DMS114 treated with DMSO at 0.1 percent for 48 hours (cell line): ENCODE measurements around the gene PCSK5.

Experiments used
- DNase-seq: peaks from one replicate; lab custom pipeline; 2025; ENCODE audit not compliant: unreplicated experiment; lab: John Stamatoyannopoulos, UW

PCSK5 gene

DNA sequence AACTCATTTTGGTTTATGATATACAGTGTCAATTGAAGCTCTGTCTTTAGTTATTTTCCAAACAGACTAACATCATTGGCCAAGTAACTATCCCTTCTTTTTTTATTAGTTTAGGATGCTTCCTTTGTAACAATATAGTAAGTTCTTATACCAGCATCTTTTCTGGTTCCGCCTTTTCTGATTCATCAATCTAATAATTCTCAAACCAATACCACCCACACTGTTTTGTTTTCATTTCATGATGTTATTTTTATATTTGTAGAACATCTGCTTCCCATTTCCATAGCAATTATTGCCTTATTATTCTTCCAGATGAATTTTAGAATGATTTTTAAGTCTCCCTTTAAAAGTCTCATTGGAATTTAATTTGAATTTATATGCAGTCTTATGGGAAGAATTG, 285.7 kb downstream of the PCSK5 start:
- DNase-seq, result no peak

DNA sequence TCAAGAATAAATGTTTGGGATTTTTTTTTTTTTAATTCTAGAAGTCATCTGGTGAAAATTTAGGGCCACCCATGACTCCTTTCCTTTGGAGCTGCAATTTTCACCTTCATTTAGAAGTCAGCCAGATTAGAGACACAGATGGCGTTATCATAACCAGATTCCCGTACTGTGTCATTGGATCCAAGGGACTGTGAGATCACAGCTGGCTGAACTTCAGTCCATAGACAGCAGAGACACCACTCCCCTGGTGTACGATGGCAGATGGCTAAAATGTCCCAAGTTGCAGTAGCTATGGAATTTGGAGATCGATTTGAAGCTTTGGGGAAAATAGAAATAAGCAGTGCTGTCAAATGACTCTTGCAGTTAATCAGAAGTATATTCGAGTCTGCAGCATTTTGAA, 287.5 kb downstream of the PCSK5 start:
- no peak for DNase-seq

DNA sequence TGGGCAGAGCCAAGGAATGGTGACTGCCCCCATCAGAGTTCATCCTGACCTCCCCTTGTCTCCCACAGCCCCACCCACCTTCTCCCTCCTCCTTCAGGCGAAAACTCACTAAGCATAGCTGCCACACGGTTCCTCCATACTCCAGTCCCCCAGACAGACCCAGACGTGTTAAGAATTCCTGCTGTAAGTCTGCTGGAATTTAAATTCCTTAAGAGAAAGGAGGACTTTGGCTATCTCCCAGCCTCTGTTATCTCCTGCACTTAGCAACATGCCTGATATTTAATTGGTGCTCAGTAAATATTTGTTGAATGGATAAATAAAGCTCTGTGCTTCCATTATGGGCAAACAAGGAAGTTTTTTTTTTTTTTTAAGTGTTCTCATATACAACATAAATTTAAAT, 290.1 kb downstream of the PCSK5 start:
- DNase-seq, result no peak

DNA sequence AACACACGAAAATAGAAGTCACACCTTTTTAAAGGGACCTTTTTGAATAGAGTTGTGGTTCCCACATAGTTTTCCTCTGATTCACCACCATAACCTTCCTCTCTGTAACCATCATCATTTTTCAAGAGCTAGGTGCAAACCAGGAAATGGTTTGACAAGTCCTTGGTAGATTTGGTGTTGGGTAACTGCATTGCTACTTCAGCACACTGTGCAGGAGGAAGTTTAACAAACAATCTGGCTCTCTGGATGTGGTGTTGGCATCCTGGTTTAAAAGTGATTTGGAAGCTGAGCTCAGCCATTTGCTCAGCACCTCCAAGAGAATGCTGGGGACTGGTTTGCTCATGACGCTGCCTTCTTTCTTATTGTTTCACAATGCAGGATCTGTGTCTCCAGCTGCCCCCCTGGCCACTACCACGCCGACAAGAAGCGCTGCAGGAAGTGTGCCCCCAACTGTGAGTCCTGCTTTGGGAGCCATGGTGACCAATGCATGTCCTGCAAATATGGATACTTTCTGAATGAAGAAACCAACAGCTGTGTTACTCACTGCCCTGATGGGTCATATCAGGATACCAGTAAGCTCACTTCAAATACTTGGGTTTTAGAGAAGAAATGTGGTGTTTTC, 290.7 kb downstream of the PCSK5 start:
- DNase-seq, result no peak

DNA sequence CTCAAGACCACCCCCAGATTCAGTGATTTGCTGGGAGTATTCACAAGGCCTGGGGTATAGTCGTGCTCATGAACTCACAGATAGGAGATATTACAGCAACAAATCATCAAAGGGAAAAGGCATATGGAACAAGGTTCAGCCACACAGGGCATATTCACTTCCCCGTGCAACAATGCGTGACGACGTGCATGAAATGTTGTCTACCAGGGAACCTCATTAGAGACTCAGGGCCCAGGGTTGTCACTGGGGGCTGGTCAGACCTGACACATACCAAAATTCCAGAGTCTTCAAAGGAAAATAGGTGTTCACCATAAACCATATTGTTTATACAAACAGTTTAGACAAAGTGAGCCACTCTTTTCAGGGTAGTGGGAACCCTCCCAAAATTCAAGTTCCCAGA, 291.3 kb downstream of the PCSK5 start:
- DNase-seq, result no peak

DNA sequence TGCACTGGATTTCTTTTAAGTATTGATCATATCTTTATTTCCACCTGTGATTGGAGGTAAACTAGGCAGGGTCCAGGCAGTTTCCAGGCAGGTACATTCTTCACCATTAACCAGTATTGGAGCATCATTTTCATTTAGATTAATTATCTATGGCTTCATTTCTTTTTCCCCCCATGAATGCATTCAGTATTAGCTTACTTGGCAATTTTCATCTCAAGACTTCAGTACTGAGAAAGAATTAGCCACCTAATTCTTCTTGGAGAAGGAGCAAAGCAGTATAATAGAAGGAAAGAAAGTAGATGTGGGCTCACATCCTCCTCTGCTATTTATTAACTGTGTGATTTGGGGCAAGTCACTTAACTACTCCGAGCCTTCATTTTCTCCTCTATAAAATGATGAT, 295.0 kb downstream of the PCSK5 start:
- no peak for DNase-seq

DNA sequence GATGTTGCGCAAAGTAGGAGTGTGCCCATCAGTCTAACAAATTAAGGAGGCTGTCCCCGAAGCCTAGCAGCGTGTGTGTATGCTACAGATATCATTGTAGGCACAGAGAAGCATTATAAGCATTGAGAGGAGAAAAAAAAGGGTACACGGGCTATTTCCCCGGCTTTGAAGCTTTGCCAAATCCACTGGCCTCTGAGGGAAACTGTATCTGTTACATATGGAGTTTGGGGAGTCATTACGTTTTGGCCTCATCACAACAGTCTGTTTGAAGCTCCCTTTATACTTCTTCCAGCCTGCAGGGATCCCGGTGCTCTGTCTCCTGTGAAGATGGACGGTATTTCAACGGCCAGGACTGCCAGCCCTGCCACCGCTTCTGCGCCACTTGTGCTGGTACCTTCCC, 297.8 kb downstream of the PCSK5 start:
- no peak for DNase-seq

DNA sequence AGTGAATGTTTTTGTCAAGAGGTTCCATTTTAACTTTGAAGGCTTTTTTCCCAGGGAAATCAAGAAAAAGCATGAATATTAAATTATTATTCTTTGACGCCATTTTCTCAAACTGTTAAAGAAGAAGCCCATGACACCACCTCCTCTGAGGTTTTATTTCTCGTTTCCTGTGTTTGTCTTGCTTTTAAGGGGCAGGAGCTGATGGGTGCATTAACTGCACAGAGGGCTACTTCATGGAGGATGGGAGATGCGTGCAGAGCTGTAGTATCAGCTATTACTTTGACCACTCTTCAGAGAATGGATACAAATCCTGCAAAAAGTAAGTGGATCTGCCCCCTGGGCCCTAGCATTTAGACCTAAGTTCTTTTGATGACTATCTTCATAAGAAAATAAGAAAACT, 298.4 kb downstream of the PCSK5 start:
- no peak for DNase-seq

DNA sequence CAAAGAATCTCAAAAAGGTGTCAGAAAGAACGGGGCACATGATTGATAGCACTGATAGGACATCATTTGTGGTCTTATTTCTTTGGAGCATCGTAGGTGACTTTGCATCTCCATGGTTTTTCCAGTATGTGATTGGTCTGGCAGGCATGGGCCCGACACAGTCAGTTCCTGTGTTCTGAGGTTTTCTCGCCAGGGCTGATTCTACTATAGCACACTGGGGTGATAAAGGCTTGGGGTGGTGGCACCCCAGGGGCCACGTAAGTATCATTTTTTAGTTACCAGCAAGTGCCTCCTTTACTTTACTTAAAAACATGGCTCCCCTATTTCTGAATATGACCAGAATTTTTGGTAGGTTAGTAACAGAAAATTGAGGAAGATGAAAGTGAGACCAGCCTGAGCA, 301.0 kb downstream of the PCSK5 start:
- no peak for DNase-seq

DNA sequence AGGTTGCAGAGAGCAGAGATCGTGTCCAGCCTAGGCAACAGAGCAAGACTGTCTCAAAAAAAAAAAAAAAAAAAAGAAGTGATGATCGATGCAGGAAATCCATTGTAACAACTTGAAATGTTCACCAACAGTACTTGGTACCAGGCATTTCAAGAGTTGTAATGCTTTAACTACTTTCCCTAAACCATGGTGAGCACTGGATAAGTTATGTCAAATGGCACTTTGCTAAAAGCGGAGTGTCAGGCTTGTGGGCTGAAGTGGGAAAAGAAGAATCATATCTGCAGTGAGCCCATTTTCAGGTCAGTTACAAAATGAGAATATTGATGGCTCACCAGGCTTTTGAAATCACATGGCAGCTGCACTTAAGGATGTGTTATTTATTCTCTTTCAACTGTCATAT, 301.5 kb downstream of the PCSK5 start:
- DNase-seq, result no peak

DNA sequence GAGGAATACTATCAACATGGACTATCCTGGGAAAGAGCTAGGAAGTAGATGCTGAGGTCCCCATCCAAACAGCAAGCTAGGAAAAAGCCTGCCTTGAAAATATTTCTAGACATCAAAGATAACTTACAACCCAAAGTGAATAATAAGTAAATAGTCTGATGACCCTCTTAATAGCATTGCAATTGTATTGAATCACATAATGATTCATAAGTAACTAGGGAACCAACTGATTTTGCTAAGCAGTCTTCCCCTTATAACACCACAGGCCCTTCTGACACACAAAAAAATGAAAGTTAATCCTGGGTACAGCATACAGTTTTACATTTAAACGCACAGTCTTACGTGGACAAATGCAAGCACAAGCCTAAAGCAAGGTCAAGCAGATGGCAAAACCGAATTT, 304.4 kb downstream of the PCSK5 start:
- DNase-seq, result no peak

DNA sequence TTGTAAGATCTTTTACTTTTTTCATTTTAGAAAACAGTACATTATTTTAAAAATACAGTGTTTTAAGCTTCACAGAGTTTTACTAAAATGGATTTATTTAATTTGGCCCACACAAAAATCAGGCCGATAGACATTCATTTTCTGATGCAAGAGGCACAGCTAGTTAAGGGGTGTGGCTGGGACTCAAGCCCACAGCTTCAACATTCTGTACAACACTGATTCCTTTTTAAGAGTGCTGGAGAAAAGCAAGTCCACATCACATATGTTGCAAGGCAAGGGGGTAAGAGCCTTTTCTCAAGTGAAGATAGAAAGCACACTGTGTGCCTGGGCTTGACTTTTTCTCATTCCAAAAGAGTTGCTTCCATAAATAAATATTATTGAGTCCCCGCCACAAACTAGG, 307.9 kb downstream of the PCSK5 start:
- DNase-seq, result no peak

DNA sequence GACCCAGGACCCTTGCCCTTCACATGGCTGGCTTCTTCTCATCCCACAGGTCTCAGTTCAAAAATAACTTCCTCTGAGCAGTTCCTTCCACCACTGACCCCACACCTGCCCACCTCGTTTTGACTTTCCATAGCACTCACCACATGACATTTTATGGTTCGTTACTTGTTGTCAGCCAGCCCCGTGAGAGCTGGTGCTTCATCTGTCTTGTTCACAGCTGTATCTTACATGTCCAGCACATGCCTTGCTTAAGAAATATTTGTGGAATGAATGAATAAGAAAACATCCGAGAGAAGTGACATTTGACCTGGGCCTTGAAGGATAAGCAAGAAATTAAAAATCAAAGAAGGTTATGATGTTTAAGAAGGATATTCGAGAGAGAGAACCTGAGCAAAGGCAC, 309.8 kb downstream of the PCSK5 start:
- no peak for DNase-seq

DNA sequence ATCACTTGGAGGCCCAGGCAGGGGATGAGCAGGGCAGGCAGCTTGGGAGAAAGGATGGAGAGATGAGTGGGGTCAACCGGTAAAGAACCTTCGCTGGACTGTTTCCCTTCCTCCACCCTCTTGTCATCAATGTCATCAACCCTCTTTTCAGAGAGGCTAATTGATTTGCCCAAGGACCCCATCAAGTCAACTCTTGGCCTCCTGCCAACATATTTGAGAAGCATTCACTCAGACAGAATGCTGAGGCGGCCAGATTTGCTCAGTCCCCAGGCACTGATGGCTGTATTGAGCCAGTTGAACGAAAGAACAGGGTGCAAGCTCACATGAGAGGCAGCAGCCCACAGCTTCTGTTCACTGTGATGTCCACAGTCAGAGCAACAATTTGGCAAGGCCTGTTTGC, 310.3 kb downstream of the PCSK5 start:
- no peak for DNase-seq

DNA sequence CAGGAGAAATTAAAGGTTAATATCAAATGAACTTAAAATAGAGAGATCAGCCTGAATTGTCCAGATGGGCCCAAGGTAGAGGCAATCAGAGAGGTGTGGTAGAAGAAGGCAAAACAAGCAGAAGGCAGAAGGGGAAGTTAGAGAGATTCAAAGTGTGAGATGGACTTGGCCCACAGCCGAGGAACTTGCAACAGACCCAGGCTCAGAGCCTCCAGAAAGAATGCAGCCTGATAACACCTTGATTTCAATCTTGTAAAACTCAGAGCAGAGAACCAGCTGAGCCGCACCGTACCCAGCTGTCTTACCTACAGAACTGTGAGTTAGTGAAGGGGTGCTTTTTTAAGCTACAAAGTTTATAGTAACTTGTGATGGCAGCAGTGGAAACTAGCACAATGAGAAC, 312.9 kb downstream of the PCSK5 start:
- DNase-seq, result no peak

DNA sequence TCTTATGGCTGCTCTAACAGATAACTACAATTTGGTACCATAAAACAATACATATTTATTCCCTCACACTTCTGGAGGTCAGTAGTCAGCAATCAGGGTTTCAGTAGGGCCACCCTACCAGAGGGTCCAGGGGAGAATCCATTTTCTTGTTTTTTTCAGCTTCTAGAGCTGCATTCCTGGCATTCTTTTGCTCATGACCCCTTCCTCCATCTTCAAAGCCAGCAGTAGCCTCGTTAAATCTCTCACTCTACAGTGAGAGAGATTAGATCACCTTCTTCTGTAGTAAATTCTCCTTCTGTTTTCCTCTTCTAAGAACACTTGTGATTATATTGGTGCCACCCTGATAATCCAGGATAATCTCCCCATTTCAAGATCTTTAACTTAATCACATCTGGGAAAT, 316.3 kb downstream of the PCSK5 start:
- no peak for DNase-seq

DNA sequence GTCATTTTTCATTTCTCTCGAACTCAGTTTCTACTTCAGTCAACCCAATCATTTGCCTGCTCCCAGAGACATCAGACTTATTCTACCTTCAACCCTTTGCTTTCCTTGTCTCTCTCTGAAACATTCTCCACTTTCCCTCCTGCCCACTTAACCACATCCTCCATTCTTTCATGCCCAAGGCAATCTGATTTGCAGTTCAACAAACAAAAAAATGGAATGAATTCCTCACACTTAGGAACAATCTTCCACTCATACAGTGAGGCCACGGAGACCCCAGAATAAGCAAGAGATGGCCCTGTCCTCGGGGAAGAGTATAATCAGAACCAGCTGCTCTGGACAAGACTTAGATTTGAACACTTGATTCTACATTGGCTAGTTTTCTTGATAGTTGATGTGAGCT, 323.3 kb downstream of the PCSK5 start:
- no peak for DNase-seq

DNA sequence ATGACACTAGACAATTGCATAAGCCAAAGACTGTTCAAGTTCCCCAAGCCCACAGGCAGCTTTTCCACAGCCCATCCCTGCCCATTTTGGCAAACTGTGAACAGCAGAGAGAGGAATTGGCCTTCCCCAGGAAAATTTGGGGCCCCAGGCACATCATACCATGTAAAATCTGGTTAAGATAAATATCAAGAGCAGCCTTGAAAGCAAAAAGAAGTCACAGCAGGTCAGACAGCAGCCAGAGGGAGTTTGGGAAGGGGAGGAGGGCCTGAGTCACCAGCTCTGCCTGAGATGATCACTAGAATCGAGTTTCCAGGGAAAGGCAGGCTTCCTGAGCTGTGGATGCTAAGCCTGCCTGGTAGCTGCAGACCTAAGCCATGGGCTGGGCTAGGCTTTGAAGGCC, 324.6 kb downstream of the PCSK5 start:
- DNase-seq, result no peak

DNA sequence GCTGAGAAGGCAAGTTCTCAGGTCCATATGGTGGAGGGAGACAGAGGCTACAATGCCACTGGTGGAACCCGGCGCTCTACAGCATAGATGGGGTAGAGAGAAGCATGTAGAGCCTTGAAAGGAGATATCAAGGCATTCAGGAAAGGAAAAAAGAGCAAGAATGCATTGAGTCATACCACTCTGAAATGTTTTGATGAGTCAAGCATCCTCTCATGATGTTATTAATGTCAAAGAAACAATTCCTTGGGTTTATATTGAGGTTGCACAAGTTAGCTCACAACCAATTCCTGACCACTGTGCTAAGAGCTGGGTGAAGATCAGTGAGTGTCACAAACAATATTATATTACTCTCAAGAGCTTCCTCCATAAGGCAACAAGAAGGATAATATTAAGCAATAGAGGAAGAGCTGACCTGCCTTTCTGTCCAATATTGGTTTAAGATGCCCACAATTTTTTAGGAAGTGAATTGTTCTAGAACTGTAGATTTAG, 325.7 kb downstream of the PCSK5 start:
- no peak for DNase-seq

DNA sequence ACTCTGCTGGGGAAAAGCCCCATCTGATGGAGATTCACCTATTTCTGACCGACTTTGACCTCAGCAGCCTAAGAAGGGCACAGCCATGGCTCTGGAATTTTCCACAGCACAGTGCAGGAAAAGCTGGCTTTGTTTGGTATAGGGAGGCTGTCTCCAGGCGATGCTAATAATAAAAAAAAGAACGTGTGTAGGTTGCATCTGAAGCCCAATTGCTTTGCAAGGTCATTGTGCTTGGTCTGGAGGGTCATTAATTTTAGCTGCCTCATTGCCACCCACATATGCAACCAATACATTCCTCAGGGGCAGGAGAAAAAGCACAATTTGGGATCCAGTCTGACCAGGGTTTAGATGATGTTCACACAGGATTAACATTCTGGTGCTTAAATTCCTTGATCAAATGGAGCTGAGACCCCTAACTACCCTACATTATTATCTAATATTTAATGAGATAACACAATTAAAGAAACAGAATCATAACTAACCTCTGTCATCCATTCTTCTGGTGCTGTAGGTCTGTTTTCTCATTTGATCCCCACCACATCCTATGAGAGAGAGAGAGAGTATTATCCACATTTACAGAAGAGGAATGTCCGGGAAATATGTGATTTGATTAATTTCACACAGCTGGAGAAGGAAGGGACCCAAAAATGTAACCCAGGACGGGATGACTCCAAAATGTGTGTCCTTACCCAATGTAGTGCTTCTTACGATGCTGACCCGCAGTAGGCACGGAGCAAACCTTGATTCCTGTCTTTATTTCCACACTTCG, 327.8 kb downstream of the PCSK5 start:
- no peak for DNase-seq

DNA sequence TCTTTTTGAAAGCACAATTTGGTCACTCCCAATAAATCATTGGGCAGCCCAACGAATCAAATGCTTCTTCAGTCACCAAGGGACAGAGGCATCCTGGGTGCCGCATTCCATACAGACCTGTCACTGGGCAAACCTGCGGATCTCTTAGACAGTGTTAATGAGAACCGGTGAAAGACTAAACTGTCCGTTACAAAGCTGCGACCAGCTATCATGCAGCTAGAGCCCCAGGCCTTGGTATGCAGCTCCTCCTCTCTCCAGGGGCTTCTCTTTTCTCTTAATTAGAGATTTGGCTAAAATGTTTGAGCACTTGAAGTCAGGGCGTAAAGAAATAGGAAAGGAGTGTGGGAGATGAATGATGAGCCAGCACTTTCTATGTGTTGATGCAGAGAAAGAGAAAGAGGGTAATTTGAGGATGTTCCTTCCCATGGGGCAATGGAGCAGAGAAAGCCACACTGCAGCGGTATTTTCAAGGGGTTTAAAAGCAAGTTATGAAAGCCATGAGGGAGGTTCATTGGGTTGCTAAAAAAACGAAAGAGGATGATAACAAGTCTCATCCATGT, 328.5 kb downstream of the PCSK5 start:
- no peak for DNase-seq

DNA sequence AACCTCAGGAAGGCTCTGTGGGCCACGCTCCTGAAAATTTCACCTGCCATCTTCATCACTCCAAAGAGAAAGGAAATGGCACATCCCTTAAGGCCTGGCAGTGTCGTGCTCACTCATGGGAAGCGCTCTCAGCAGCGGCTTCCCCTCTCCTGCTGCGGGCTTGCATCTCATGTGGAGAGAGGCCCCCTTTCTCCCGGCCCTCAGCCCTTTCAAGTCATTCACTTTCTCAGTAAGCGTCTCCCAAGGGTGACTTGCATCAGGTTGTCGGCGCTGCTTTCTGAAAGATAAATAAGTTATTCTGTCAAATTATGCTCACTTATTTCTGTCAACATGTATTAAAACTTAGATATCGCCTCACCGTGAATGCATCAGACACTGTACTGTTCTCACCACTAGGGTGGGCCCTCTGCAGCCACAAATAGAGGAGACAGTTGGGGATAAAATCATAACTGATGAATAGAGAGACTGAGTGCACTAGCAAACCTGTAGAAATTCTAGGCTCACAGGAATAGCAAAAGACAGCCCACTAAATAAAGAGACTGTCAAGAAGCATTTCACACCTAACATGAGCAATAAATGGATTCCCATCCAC, 329.2 kb downstream of the PCSK5 start:
- DNase-seq, result no peak
